Measurements from ENCODE around the gene LSM14B. TPM values are rescaled to one million over a fixed set of nuclear protein-coding genes. Genes with fewer than 3 reads are reported as not detected.
"Not testable (repeated sequence)": the region's sequence is repeated elsewhere in the genome, so short reads cannot be mapped to it uniquely, and the experiment has no call there.

LSM14B gene
- polyA plus RNA-seq, 3 donors from 2014 or later, result 0.19 to 1.9 (median 1.4) TPM

DNA sequence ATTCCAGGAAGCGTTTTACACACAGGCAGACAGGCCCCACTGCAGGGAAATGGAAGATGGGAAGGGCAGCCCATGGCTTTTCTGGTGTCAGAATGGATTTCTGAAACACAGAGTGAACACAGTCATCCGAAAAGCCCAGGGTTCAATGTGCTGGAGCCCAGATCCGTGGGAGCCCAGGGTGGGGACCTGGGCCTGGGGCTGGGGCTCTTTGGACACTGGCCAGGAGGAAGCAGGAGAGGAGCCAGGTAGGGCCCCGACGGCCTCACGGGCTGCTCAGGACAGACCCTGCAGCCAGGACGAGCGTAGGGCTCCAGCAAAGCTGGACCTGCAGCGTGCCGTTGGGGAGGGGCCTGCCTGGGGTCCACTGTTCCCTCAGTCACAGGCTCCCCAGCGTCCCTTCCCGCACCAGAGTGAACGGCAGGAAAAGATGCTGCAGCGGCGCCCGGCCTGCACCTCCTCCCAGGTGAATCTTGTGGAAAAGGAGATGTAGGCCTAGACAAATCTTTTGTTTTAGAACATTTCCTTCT lies 24.3 kb upstream of the LSM14B start:
- Mint-ChIP-seq H3K27me3 (ENCODE audit: low read depth in 3 of 3) (peaks cover 2 to 12% (median 5%) of the 10 kb centered on the region in 3 donors), H3K9me3 (peaks cover 5 to 11% (median 7%) of the 10 kb centered on the region in 6 donors), H3K36me3 (no peaks in the 10 kb centered on the region), H3K4me3 (no peak overlapping the region), H3K4me1 (no peaks in the 10 kb centered on the region), H3K27ac (no peak overlapping the region)
- no peak for DNase-seq

DNA sequence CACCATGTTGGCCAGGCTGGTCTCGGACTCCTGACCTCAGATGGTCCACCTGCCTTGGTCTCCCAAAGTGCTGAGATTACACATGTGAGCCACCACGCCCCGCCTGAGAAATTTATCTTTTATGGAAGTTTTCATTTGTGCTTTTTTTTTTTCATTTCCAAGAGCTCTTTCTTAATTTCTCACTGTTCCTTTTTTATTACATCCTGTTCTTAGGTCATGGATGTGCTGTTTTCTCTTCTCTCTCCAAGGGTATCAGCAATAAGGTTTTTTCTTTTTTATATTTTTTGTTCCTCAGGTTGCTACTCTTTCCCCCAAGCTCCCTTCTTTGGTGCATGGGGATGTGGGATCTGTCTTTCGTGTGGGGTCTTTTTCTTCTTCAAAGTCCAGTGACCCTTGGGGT lies 21.2 kb upstream of the LSM14B start:
- no peak for DNase-seq
- Mint-ChIP-seq H3K4me1 (no peaks in the 10 kb centered on the region), H3K4me3 (no peak overlapping the region), H3K9me3 (peaks cover 16 to 24% (median 18%) of the 10 kb centered on the region in 6 donors), H3K27me3 (ENCODE audit: low read depth in 3 of 3) (peaks cover 4 to 13% (median 5%) of the 10 kb centered on the region in 3 donors), H3K36me3 (peaks cover 0 to 7% (median 5%) of the 10 kb centered on the region in 3 donors), H3K27ac (peak overlapping the region in 1 of 6 donors; percentile 6)

DNA sequence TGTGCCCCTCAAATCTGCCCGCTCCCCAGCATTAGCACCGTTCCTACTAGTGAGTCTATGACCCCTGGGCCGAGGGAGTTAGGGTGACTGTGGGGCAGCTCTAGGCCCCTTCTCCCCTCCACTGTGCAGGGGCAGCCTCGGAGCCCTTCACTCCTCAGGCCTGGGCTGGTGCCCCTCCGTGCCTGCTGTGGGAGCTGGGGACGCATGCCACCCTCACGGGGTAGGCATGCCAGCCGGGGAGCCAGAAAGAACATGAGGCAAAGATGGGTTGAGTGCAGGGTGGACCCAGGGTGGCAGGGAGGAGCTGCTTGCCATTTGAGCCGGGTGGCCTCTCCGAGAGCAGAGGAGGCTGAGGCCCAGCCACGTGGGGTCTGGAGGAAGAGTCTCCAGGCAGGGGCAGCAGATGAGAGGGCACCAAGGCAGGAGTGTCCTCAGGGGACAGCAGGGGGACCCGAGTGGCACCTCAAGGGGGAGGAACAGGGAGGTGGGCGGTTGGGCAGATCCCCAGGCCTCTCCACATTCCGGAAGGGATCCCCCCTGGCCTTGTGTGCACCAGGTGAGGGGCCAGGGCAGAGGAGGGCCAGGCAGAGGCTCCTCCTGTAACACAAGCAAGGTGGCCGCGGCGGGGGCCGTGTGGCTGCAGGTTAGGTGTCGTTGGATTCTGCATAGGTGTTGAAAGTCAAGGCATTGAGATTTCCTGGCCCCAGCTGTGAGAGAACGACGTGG lies 18.6 kb upstream of the LSM14B start:
- H3K4me3 Mint-ChIP-seq, result no peak overlapping the region
- H3K27me3 Mint-ChIP-seq (ENCODE audit: low read depth in 3 of 3), result peaks cover 5 to 10% (median 6%) of the 10 kb centered on the region in 3 donors
- peaks cover 30 to 47% (median 41%) of the 10 kb centered on the region in 6 donors for H3K9me3 Mint-ChIP-seq
- no peak for DNase-seq
- H3K27ac Mint-ChIP-seq, result no peak overlapping the region
- H3K4me1 Mint-ChIP-seq, result no peaks in the 10 kb centered on the region
- peaks cover 0 to 17% (median 11%) of the 10 kb centered on the region in 3 donors for H3K36me3 Mint-ChIP-seq

DNA sequence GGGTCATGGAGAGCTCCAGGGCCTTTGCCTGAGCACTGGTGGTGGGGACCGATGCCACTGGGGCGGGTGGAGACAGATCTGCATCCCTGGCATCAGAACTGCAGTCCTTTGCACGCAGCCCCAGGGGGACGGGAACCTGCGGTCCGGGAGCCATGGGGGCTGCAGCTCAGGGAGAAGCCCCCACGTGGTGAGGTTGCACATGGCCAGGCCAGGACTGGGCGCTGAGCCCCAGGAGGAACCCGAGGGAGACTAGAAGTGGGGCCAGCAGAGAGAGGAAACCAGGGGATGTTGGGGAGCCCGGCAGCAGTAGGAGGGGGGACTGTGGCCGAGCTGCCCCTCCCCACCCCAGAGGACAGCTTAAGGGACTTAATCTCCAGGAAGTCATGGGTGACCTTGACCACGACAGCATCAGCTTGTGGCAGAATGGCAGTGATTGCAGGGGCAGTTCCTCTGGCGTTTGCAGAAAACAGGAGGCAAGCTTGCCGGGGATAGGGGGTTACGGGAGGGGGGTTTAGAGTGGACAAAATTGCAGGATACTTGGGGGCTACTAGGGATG lies 18.0 kb upstream of the LSM14B start:
- Mint-ChIP-seq H3K36me3 (peaks cover 5 to 24% (median 16%) of the 10 kb centered on the region in 3 donors), H3K9me3 (peaks cover 36 to 53% (median 47%) of the 10 kb centered on the region in 6 donors)

DNA sequence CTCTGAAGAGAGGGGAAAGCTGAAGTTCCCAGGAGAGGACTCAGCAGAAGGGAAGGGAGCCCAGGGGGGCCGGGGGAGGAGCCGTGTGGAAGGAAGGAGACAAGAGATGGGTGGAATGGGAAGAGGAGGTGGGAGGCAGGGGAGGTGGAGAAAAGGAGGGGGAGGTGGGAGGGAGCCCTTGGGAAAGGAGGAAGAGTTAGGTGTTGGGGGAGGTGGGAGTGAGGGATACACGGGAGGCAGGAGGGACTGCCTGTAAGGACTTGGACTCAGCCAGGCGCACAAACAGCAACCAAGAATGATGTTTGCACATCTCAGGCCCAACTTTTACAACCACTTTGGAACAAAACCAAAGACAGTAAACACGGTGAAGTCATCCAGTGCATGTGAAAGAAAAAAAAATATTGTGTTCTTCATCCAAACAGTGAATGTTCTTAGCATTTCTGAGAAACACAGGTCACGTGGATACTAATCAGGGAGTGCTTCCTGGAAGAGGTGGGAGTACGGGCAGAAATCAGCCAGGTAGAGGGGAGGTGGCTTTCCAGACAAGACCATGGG lies 17.4 kb upstream of the LSM14B start:
- Mint-ChIP-seq H3K27ac (no peak overlapping the region), H3K27me3 (ENCODE audit: low read depth in 3 of 3) (peaks cover 3 to 10% (median 5%) of the 10 kb centered on the region in 3 donors), H3K36me3 (peaks cover 5 to 26% (median 17%) of the 10 kb centered on the region in 3 donors), H3K4me1 (no peaks in the 10 kb centered on the region), H3K4me3 (no peak overlapping the region), H3K9me3 (peaks cover 35 to 59% (median 52%) of the 10 kb centered on the region in 6 donors)
- DNase-seq, result no peak

More for the DNA sequence above, 18.0 kb upstream of the LSM14B start:
- no peaks in the 10 kb centered on the region for H3K4me1 Mint-ChIP-seq
- H3K4me3 Mint-ChIP-seq, result no peak overlapping the region
- DNase-seq, result no peak
- H3K27ac Mint-ChIP-seq, result no peak overlapping the region
- peaks cover 3 to 10% (median 5%) of the 10 kb centered on the region in 3 donors for H3K27me3 Mint-ChIP-seq (ENCODE audit: low read depth in 3 of 3)

DNA sequence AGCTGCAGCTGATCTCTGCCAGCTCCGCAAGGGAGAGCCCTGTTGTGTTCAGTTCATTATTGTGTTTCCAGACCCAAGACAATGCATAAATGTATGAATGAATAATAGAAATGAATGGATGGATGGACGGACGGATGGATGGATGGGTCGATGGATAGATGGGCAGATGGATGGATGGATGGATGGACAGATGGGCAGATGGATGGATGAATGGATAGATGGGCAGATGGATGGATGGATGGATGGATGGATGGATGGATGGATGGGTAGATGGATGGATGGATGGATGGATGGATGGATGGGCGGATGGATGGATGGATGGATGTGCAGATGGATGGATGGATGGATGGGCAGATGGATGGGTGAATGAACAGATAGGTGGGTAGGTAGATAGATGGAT lies 16.7 kb upstream of the LSM14B start:
- Mint-ChIP-seq H3K4me3 (no peak overlapping the region), H3K27me3 (ENCODE audit: low read depth in 3 of 3) (peaks cover 3 to 10% (median 5%) of the 10 kb centered on the region in 3 donors), H3K27ac (no peak overlapping the region), H3K9me3 (peaks cover 41 to 62% (median 57%) of the 10 kb centered on the region in 6 donors), H3K4me1 (no peaks in the 10 kb centered on the region), H3K36me3 (peaks cover 5 to 26% (median 22%) of the 10 kb centered on the region in 3 donors)
- no peak for DNase-seq

DNA sequence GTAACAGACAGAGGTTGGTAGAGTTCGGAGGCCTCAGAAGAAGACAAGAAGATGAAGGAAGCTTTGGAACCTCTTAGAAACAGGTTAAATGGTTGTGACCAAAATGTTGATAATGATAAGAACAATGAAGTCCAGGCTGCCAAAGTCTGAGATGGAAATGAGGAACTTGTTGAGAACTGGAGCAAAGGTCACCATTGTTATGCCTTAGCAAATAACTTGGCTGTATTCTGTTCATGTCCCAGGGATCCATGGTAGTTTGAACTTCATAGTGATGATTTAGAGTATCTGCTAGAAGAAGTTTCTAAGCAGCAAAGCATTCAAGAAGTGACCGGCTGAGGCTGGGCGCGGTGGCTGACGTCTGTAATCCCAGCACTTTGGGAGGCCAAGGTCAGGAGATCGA lies 11.1 kb upstream of the LSM14B start:
- peaks cover 4 to 18% (median 10%) of the 10 kb centered on the region in 3 donors for H3K27me3 Mint-ChIP-seq (ENCODE audit: low read depth in 3 of 3)
- no peak for DNase-seq
- H3K4me3 Mint-ChIP-seq, result no peak overlapping the region
- peaks cover 5 to 19% (median 16%) of the 10 kb centered on the region in 3 donors for H3K36me3 Mint-ChIP-seq
- H3K9me3 Mint-ChIP-seq, result peaks cover 44 to 67% (median 60%) of the 10 kb centered on the region in 6 donors
- H3K4me1 Mint-ChIP-seq, result no peaks in the 10 kb centered on the region
- H3K27ac Mint-ChIP-seq, result peak overlapping the region in 2 of 6 donors; percentile 45 to 46

DNA sequence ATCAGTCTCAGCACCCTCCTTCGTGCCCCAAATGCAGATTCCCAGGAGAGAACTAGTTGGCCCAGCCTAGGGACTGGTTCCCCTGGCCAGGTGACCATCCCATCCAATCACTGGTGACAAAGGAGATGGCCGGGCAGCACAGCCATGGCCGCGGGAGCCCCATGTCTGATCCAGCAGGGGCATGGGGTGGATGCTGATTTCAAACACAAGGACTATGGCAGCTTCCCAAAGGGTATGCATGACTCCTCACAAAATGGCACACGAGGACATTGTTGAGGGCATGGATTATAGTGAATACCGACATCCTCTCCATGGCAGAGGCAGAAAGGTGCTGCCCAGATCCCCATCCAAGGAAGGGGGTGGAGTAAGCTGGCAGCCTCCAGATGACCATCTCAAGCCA lies 9.9 kb upstream of the LSM14B start:
- peaks cover 38 to 58% (median 51%) of the 10 kb centered on the region in 6 donors for H3K9me3 Mint-ChIP-seq

DNA sequence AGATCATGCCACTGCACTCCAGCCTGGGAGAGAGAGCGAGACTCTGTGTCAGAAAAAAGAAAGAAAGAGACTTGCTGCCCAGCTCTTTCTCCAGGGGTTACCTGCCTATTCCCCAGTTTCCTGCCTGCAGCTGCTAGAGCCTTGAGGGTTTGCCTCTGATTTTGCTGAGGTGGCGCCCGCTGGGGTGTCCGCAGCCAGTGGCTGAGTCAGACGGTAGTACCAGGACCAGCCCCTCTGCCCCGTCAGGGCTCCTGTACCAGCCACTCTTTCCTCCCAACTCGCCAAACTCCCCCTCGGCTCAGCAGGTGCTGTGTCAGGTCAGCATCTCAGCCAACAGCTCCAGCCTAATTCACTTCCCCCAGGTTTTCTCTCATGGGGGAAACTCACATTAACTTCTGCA lies 7.4 kb upstream of the LSM14B start:
- peaks cover 13 to 30% (median 15%) of the 10 kb centered on the region in 3 donors for H3K27me3 Mint-ChIP-seq (ENCODE audit: low read depth in 3 of 3)
- no peak overlapping the region for H3K4me3 Mint-ChIP-seq
- H3K9me3 Mint-ChIP-seq, result peaks cover 23 to 33% (median 26%) of the 10 kb centered on the region in 6 donors
- H3K4me1 Mint-ChIP-seq, result peaks cover 21 to 25% of the 10 kb centered on the region in 2 donors
- DNase-seq, result no peak
- peaks cover 0 to 5% (median 0%) of the 10 kb centered on the region in 3 donors for H3K36me3 Mint-ChIP-seq
- H3K27ac Mint-ChIP-seq, result peak overlapping the region in 3 of 6 donors; percentile 34 to 71 (median 56)

More for the DNA sequence above, 9.9 kb upstream of the LSM14B start:
- H3K36me3 Mint-ChIP-seq, result peaks cover 5 to 16% (median 15%) of the 10 kb centered on the region in 3 donors
- peaks cover 4 to 6% of the 10 kb centered on the region in 2 donors for H3K4me1 Mint-ChIP-seq
- DNase-seq, result no peak
- no peak overlapping the region for H3K27ac Mint-ChIP-seq
- no peak overlapping the region for H3K4me3 Mint-ChIP-seq
- peaks cover 8 to 22% (median 10%) of the 10 kb centered on the region in 3 donors for H3K27me3 Mint-ChIP-seq (ENCODE audit: low read depth in 3 of 3)

DNA sequence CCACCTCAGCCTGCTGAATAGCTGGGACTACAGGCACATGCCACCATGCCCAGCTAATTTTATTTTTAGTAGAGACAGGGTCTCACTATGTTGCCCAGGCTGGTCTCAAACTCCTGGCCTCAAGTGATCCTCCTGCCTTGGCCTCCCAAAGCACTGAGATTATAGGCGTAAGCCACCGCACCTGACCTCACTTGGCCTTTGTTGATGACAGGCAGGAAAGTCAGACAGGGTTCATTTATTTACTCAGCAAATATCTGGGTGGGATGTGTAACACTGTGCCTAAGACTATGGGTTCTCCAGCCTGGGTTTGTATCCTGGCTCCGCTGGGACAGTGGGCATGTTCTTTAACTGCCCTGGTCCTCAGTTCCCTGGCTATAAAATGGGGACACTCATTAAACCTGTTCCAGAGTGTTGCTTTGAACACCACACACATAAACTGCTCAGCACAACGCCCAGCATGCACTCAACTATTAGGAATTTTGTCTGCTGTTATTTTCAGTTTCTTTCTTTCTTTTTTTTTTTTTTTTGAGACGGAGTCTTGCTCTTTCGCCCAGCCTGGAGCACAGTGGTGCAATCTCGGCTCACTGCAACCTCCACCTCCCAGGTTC lies 6.4 kb upstream of the LSM14B start:
- H3K36me3 Mint-ChIP-seq, DNase-seq, H3K4me3 Mint-ChIP-seq: not testable (repeated sequence)
- Mint-ChIP-seq H3K27ac (peak overlapping the region in 4 of 6 donors; percentile 50 to 94 (median 86)), H3K4me1 (peaks cover 26 to 32% of the 10 kb centered on the region in 2 donors), H3K9me3 (peaks cover 16 to 25% (median 18%) of the 10 kb centered on the region in 6 donors), H3K27me3 (ENCODE audit: low read depth in 3 of 3) (peaks cover 15 to 30% (median 17%) of the 10 kb centered on the region in 3 donors)

DNA sequence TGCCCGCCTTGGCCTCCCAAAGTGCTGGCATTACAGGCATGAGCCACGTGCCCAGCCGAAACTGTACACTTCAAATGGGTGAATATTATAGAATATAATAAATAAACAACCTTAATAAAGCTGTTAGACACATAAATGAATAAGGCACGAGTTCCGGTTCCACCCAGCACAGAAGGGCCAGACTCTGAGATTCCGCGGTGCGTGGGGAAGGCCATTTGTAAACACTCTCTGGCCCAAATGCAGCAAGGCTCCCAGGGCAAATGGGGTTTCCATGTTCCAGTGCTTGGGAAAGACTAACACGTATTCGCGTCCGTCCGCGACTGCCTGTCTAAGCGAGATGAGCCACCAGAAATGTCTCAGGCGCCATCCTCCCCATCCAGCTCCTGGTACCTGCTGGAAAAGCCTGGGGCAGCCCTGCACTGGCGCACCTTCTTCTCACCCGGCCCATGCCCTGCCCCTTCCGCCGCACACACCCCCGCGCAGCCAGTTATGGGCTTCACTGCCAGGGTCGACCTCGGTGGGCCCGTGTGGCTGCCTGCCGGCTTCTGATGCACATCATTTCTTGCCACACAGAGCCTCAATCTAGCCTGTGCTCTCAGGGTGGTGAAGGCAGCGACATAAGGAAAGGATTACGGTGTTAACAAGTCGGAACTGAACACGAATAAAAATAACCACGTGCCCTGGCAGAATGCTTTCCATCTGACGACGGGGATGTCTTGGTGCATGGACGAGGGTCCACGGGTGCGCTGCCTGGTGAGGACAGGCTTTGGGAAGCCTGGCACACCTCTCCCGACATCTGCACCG lies 5.5 kb upstream of the LSM14B start:
- Mint-ChIP-seq H3K4me3 (peak overlapping the region in 3 of 5 donors; percentile 68 to 73 (median 72)), H3K36me3 (no peaks in the 10 kb centered on the region), H3K27ac (peak overlapping the region in 5 of 6 donors; percentile 92 to 96 (median 94)), H3K4me1 (peaks cover 30 to 37% of the 10 kb centered on the region in 2 donors), H3K27me3 (ENCODE audit: low read depth in 3 of 3) (peaks cover 18 to 32% (median 19%) of the 10 kb centered on the region in 3 donors), H3K9me3 (peaks cover 10 to 16% (median 12%) of the 10 kb centered on the region in 6 donors)
- no peak for DNase-seq

DNA sequence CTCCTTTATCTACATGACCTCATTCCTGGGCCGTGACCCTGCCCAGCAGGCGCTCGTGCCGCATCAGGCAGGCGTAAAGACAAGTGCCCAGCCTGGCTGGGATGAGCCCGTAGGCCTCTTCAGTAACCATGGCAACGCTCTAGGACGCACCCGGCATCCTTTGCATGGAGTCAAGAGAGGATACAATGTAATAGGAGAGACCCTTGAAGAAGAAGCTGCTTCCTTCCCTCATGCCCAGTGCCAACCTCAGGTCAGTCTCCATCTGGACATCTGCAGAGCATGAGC lies 5.0 kb upstream of the LSM14B start:
- peaks cover 30 to 37% of the 10 kb centered on the region in 2 donors for H3K4me1 Mint-ChIP-seq
- no peaks in the 10 kb centered on the region for H3K36me3 Mint-ChIP-seq
- peak overlapping the region; percentile 66 to 96 (median 94) for H3K27ac Mint-ChIP-seq
- peaks cover 8 to 13% (median 10%) of the 10 kb centered on the region in 6 donors for H3K9me3 Mint-ChIP-seq
- H3K4me3 Mint-ChIP-seq, result peak overlapping the region; percentile 52 to 73 (median 68)
- peaks cover 17 to 32% (median 18%) of the 10 kb centered on the region in 3 donors for H3K27me3 Mint-ChIP-seq (ENCODE audit: low read depth in 3 of 3)
- DNase-seq, result no peak

DNA sequence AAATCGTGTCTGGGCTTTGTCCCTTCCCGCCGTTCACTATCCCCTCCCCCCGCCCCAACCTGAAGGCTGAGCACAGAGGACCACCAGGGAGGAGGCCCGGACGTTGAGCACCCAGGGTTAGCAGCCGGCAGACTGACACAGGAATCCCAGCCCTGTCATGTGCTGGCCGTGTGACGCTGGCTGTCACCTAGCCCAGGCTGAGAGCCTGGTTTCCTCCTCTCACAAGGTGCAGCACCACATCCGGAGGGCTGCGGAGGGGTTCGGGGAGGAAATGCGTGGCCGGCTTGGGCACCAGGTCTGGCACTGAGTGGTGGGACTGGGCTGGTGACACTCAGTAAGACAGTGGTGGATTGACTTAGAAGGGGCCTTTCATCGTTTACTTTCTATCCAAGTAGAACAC lies 4.6 kb upstream of the LSM14B start:
- Mint-ChIP-seq H3K4me3 (peak overlapping the region; percentile 52 to 73 (median 68)), H3K36me3 (no peaks in the 10 kb centered on the region), H3K27me3 (ENCODE audit: low read depth in 3 of 3) (peaks cover 15 to 32% (median 18%) of the 10 kb centered on the region in 3 donors), H3K27ac (peak overlapping the region; percentile 66 to 96 (median 94)), H3K9me3 (peaks cover 6 to 9% (median 6%) of the 10 kb centered on the region in 6 donors), H3K4me1 (peaks cover 30 to 37% of the 10 kb centered on the region in 2 donors)
- peak; percentile 94 to 96 (median 94) for DNase-seq
